ENCODE results near the gene AGMO.
"Not testable (repeated sequence)": the region's sequence is repeated elsewhere in the genome, so short reads cannot be mapped to it uniquely, and the experiment has no call there.

Gene AGMO

DNA sequence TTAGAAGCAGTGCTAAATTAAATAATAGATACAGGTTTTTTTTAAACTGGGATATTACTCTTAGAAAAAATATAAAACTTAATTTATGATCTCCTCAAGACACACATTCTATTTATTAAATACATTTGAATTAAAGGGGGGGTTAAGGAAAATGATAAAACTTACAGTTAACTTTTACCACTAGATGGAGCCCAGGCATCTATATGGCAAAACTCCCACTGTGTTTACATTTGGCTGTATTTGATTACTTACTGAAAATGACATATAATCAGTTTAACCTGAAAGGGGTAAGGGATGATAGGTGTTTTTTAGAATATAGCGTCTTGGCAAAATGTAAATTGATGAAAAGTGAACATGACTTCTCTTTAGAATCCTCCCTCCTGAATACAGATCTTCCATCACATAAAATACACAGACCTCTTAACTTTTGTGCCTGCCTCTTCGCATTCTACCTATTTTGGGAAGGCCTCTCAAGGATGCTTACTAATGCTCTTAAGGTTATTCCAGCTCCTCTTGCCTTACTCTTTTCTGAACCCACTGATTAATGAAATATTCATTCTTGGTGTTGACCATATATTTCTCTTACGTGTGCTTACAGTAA lies 235.7 kb downstream of the AGMO start:
- DNase-seq (ENCODE audit: low read depth, low spot score), result peak; percentile 39

DNA sequence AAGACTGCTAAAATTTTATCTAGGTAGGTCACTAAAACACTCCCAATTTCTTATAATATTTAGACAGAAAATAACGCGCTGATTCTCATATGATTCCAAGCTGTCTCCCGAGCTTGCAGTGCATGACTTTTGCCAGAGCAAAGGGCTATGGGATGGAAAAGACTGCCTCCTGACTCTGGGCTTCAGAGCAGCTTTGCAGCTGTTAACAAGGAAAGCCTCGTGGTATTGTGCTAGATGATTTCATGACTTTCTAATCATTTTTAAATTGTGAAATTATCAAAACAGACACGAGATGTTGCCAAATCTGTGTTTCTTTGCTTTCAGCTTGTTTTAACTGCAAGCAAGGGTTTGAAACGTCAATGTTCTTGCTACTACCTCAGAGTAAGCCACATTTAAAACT lies 238.3 kb downstream of the AGMO start:
- DNase-seq (ENCODE audit: low read depth, low spot score), result no peak

GRCh38 chr7:15317215-15317614 lies 244.6 kb downstream of the AGMO start:
- DNase-seq (ENCODE audit: low read depth, low spot score), result no peak

DNA sequence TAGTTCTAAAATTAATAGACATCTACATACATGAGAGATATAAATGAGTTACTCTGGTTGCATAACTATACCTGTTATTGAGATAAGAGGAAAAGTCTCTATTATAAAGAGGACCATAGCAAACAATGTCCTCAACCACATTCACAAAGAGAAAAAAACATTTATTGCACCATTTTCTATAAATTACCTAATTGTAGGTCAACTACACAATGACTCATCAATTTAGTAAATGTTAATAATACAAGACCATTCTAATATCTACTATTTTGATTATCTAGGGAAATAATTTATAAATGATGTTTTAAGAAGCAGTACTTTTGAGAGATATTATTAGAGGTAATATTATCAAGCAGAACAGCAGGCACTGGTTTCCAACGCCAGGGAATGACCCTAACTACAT lies 246.1 kb downstream of the AGMO start:
- no peak for DNase-seq (ENCODE audit: low read depth, low spot score)

DNA sequence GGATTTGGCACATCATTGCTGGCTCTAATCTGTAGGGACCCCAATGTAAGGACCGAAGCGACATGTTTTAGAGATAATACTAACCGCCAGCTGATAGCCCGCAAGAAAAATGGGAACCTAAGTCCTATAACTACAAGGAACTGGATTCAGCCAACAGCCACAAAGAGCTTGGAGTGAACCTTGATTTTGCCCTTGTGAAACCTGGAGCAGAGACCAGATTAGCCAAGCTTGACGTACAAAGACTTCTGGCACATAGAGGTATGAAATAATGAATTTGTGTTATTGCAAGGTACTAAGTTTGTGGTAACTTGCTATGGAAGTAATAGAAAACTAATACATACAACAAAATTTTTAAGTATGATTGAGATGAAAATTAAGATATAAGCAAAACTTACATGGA lies 246.9 kb downstream of the AGMO start:
- no peak for DNase-seq (ENCODE audit: low read depth, low spot score)

GRCh38 chr7:15313361-15313760 lies 248.5 kb downstream of the AGMO start:
- DNase-seq (ENCODE audit: low read depth, low spot score), result no peak

GRCh38 chr7:15309872-15310271 lies 251.9 kb downstream of the AGMO start:
- peak; percentile 11 for DNase-seq (ENCODE audit: low read depth, low spot score)

DNA sequence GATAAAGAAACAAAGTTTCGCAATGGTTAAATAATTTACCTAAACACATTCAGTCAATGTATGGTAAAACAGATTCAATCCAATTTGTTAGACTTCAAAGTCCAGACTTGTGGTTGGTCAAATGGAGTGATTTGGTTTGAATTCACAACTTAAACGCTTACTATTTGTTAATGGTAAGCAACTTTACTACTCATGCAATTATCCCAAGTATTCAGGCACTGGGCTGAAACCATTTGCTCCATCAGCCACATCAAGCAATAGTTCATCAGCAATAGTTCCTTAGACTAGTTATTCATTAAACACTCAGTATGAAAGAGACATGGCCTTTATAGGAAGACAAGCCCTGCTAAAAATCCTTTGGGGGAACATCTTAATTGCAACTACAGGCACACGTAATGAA lies 253.0 kb downstream of the AGMO start:
- DNase-seq (ENCODE audit: low read depth, low spot score), result no peak

- no peak for DNase-seq (ENCODE audit: low read depth, low spot score)
These were observed 255.5 kb downstream of the AGMO start for GRCh38 chr7:15306296-15306695.

DNA sequence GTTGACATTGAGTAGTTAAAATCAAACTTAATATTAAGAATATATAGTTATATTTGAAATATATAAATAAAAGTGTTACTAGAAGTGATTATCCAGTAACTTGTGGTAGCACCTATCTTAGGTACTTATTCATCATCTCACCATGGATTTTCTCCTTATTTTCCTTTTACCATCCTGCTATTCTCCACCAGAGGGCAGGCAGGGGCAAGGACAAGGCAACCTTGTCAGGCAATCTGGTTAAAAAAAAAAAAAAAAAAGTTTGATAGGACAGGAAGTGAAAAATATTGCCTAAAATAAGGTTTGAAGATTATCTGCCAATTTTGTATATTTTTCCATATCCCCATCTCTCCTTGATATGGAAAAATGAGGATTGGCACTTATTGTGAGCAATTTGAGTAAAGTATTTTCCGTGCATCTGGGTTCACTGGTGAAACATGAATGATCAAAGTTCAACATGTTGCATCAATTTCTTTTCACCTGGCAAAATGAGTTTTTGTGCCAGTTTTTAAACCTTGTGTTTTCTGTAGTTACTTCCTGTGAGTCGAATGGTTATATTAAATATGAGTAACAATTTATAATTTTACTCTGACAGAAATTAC lies 256.7 kb downstream of the AGMO start:
- peak; percentile 70 for DNase-seq (ENCODE audit: low read depth, low spot score)

GRCh38 chr7:15303357-15303756 lies 258.5 kb downstream of the AGMO start:
- DNase-seq (ENCODE audit: low read depth, low spot score), result no peak

DNA sequence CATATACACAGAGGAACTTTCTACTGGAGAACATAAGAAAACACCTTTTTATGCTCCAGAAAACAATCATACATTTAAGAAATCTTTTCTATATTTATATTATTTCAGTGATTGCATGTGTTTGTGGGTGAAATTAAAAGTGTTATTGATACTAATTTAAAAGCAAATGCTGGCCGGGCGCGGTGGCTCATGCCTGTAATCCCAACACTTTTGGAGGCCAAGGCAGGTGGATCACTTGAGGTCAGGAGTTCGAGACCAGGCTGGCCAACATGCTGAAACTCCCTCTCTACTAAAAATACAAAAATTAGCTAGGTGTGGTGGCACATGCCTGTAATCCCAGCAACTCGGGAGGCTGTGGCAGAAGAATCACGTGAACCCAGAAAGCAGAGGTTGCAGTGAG lies 260.8 kb downstream of the AGMO start:
- not testable (repeated sequence) for DNase-seq (ENCODE audit: low read depth, low spot score)

DNA sequence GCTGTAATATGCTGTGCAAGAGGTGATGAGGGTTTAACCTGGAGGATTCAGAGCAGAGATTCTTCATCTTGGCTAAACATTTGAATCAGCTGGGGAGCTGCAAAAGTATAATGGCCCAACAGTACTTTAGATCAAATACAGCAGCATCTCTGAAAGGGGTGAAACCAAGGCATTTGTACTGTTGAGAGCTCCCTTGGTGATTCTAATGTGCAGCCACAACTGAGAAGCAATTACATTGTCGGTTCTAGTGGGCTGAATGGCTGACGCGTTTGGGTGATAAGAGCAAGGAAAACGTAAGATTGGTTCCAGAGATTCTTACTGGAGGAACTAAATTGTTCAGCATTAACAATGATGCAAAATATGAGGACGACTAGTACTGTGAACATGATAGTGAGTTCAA lies 269.7 kb downstream of the AGMO start:
- no peak for DNase-seq (ENCODE audit: low read depth, low spot score)

DNA sequence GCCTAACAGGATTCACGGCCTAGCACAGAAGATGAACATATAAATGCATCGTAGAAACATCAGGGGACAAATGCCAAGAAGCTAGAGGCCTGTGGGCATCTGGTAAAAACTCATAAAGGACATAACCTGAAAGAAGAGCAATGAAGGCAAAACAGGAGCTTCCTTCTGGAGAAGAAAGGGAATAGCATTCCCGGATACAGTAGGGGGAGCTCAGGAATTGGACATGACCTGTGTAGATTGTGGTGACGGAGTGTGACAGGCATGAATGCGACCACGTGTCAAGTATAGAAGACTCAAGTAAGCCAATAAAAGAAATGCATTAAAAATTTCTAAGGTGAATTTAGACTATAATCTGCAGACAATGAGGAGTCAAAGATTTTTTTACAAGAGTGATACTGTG lies 270.1 kb downstream of the AGMO start:
- no peak for DNase-seq (ENCODE audit: low read depth, low spot score)

DNA sequence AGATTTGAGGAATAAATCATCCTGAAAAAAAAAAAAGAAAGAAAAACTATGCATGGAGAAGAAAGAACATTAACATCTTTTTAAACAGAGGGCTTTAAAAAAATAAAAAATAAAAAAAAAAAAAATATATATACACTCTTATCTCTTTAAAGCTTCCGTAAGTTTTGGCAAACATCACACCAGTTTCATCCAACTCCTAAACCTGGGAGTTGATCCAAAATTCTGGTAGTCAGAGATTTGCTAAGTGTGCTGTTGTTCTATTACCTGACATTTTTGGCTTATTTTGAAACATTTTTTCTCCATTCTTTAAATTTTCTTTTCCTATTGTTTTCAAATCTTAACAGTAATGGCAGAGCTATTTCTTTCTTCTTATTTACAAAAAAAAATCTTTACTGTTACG lies 273.1 kb downstream of the AGMO start:
- no peak for DNase-seq (ENCODE audit: low read depth, low spot score)

GRCh38 chr7:15284396-15284795 lies 277.4 kb downstream of the AGMO start:
- DNase-seq (ENCODE audit: low read depth, low spot score), result no peak

GRCh38 chr7:15280078-15280733 lies 281.6 kb downstream of the AGMO start:
- DNase-seq (ENCODE audit: low read depth, low spot score), result no peak

DNA sequence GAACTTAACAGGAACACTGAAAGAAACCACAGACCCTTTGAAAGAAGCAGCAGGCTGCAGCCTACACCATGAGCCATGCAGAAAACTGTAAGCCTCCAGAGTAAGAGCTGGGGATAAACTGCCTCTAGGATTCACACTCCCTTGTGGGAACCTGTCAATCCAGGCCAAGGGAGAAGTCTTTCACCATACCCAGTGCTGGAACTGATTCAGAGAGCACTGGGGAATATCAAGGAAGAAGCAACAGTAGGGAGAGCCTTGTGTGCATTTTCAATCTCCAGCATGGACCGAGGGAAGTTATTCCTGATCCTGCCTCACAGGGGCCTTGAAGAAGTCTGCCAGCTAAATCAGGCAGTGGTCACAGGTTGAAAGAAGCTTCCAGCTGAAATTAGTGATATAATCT lies 282.2 kb downstream of the AGMO start:
- DNase-seq (ENCODE audit: low read depth, low spot score), result no peak

- no peak for DNase-seq (ENCODE audit: low read depth, low spot score)
These were observed 304.1 kb downstream of the AGMO start for GRCh38 chr7:15257689-15258088.

DNA sequence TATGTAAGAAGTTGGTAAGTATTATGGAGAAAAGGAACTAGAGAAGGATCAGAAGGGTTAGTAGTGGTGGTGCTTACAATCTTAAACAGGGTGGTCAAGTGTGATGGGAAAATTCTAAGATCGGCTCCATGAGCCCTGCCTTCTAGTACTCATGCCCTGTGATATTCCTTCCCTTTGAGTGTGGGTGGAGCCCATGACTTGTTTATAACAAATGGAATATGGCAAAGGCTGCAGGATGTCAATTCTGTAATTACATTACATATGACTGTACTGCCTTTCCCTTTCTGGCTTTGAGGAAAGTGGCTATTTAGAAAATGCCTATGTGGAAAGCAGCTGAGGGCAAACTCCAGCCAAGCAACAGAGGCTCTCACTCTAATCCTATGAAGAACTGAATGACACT lies 309.6 kb downstream of the AGMO start:
- DNase-seq (ENCODE audit: low read depth, low spot score), result no peak

DNA sequence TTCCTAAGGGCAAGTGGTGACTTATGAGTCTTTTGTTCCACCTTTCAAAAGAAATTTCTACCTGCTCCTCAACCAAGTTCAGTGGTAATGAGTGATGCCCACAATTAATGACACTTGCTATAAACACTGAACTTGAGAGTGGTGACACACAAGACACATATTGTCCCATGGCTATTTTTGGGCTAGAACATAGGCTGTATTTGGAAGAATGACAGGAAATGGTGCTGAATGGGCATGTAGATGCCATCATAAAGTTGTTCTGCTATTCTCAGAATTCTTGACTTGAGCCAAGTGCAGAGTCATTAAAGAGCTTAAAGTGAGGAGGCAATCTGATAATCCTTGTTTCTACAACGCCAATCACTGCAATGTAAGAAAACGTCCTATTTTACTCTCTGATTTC lies 313.3 kb downstream of the AGMO start:
- no peak for DNase-seq (ENCODE audit: low read depth, low spot score)

DNA sequence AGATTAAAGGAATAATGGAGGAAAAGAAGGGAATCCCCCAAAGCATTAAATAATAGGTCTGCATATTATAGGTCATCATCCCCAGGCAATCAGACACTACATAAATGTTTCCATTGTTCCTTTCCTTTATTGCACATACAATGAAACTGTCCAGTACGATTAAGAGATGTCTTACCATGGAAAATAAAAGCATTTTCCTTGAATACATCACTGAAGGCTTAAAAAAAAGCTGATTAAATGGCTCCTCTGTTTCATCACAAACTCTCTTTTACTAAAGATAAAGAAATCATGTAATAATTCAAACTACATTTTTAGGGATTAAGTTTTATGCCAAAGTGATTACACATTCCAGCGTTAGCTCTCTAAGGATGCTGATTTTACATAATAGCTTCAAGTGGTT lies 316.0 kb downstream of the AGMO start:
- no peak for DNase-seq (ENCODE audit: low read depth, low spot score)

- no peak for DNase-seq (ENCODE audit: low read depth, low spot score)
These were observed 322.0 kb downstream of the AGMO start for GRCh38 chr7:15239801-15240200.

All from astrocyte of the hippocampus (primary cell).